HK-2 (cell line): Measurements from ENCODE around the gene HSPB8.
A peak's percentile ranks its signal among the peaks of the same experiment; 100 is the strongest.
"Not testable (repeated sequence)": the region's sequence is repeated elsewhere in the genome, so short reads cannot be mapped to it uniquely, and the experiment has no call there.

Experiments
- DNase-seq: peaks from one replicate; pipeline ENCODE4 v3.0.0-alpha.2; 2018; ENCODE audit not compliant: unreplicated experiment

HSPB8 gene

GRCh38 chr12:119206348-119207062 is 27.8 kb downstream of the HSPB8 start:
- DNase-seq, result no peak

- no peak for DNase-seq
Observed at GRCh38 chr12:119207063-119207560, 28.4 kb downstream of the HSPB8 start.

GRCh38 chr12:119208626-119209061 is 29.9 kb downstream of the HSPB8 start:
- DNase-seq, result no peak

GRCh38 chr12:119211884-119212283 is 33.2 kb downstream of the HSPB8 start:
- no peak for DNase-seq

- no peak for DNase-seq
Observed at GRCh38 chr12:119216084-119216483, 37.4 kb downstream of the HSPB8 start.

- not testable (repeated sequence) for DNase-seq
Observed at GRCh38 chr12:119218875-119219274, 40.1 kb downstream of the HSPB8 start.

- no peak for DNase-seq
Observed at GRCh38 chr12:119222222-119222951, 43.7 kb downstream of the HSPB8 start.

GRCh38 chr12:119225454-119225853 is 46.7 kb downstream of the HSPB8 start:
- DNase-seq, result no peak

- no peak for DNase-seq
Observed at GRCh38 chr12:119227292-119227691, 48.6 kb downstream of the HSPB8 start.

- no peak for DNase-seq
Observed at GRCh38 chr12:119229205-119229604, 50.5 kb downstream of the HSPB8 start.

GRCh38 chr12:119229837-119230236 is 51.1 kb downstream of the HSPB8 start:
- peak; percentile 3 for DNase-seq

GRCh38 chr12:119230807-119231206 is 52.1 kb downstream of the HSPB8 start:
- no peak for DNase-seq

GRCh38 chr12:119231774-119232173 is 53.0 kb downstream of the HSPB8 start:
- no peak for DNase-seq

- no peak for DNase-seq
Observed at GRCh38 chr12:119235197-119235751, 56.5 kb downstream of the HSPB8 start.

GRCh38 chr12:119236372-119236771 is 57.6 kb downstream of the HSPB8 start:
- DNase-seq, result no peak

- no peak for DNase-seq
Observed at GRCh38 chr12:119239040-119239439, 60.3 kb downstream of the HSPB8 start.

- DNase-seq, result no peak
Observed at GRCh38 chr12:119241049-119241448, 62.3 kb downstream of the HSPB8 start.

GRCh38 chr12:119241580-119242169 is 62.9 kb downstream of the HSPB8 start:
- no peak for DNase-seq
